ENCODE results near the gene ZNF879. TPM values are rescaled to one million over a fixed set of nuclear protein-coding genes. Genes with fewer than 3 reads are reported as not detected.

Gene ZNF879
- total and polyA plus RNA-seq, 12 donors: 0.24 to 5.2 (median 3.1) TPM

DNA sequence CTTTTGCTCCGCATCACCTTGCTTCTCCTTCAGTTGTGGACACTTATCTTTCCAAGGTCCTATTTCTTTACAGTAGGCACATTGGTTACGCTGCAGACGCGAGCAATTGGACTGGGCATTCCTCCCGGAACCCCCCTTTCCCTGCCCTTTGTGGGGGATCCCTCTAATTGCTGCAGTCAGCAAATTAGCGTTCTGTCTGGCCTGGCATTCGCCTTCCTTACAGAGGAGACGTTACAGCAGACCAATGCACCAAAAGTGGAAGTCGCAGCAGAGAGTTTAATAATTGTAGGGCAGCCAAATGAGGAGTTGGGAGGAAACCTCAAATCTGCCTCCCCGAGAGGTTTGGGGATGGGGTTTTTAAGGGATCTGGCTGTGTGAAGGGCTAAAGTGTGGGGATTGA is 31.3 kb downstream of the ZNF879 start:
- Histone ChIP-seq H3K36me3 (replicated peaks in 1 of 2) (no peaks in the 10 kb centered on the region), H3K4me1 (replicated peaks in 1 of 2) (no peaks in the 10 kb centered on the region), H3K4me3 (no peak overlapping the region), H3K9me3 (replicated peaks in 1 of 3) (no peaks in the 10 kb centered on the region), H3K27ac (no peak overlapping the region), H3K27me3 (no peaks in the 10 kb centered on the region)
- DNase-seq: no peak
- WGBS, 4 donors: 83 to 84% (median 84%) methylated on average over 10 of the region's 10 CpGs
- intact Hi-C loops (cut with DNase I): no loop called here
- TF ChIP-seq, protein P1, sequence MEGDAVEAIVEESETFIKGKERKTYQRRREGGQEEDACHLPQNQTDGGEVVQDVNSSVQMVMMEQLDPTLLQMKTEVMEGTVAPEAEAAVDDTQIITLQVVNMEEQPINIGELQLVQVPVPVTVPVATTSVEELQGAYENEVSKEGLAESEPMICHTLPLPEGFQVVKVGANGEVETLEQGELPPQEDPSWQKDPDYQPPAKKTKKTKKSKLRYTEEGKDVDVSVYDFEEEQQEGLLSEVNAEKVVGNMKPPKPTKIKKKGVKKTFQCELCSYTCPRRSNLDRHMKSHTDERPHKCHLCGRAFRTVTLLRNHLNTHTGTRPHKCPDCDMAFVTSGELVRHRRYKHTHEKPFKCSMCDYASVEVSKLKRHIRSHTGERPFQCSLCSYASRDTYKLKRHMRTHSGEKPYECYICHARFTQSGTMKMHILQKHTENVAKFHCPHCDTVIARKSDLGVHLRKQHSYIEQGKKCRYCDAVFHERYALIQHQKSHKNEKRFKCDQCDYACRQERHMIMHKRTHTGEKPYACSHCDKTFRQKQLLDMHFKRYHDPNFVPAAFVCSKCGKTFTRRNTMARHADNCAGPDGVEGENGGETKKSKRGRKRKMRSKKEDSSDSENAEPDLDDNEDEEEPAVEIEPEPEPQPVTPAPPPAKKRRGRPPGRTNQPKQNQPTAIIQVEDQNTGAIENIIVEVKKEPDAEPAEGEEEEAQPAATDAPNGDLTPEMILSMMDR (IDR thresholded peaks at IDR 0.05): no peak
- TF ChIP-seq POLR2A (IDR thresholded peaks at IDR 0.05): no peak

DNA sequence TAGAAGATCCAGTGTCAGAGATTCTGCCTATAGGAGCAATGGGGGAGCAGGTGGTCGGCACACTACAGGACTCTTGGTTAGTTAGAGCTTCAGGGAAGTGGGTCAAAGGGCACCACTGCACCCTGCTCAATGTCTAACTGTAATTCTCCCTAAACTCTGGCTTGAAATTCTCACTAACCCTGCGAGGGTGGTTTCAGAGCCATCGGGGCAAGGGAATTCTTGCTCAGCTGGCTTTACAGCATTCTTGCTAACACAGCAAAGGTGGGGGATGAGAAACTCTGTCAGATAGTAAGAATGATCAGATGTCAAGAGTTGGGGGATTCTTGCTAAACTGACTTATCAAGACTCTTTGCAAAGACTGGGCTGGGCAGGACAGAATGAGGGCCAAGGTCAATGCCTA is 31.8 kb downstream of the ZNF879 start:
- DNase-seq: no peak
- H3K27me3 ChIP-seq: no peaks in the 10 kb centered on the region
- TF ChIP-seq, protein P1 (IDR thresholded peaks at IDR 0.05): no peak
- intact Hi-C loops (cut with DNase I): no loop called here
- H3K4me1 ChIP-seq (replicated peaks in 1 of 2): no peaks in the 10 kb centered on the region
- no peak overlapping the region for H3K4me3 ChIP-seq
- no peak overlapping the region for H3K27ac ChIP-seq
- H3K9me3 ChIP-seq (replicated peaks in 1 of 3): no peaks in the 10 kb centered on the region
- WGBS, 4 donors: 67 to 73% (median 69%) methylated on average over 3 of the region's 3 CpGs
- no peaks in the 10 kb centered on the region for H3K36me3 ChIP-seq (replicated peaks in 1 of 2)

DNA sequence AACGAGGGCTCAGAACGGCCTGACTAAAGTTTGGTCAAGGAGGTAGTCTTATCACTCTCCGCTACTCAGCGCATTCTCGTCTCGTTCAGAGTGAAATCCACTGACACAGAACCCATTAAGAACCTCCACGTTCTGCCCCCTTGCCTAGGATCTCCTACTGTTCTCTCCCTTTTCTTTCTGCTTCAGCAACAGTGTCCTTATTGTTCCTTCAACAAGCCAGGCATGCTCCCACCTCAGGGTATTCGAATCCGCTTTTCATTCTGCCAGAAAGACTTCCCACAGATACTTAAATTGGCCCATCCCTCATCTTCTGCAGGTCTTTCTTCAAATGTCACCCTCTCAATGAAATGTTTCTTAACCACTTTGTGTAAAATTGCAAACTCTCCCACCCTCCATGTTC is 32.2 kb downstream of the ZNF879 start:
- Histone ChIP-seq H3K27me3 (no peaks in the 10 kb centered on the region), H3K9me3 (replicated peaks in 1 of 3) (no peaks in the 10 kb centered on the region), H3K27ac (no peak overlapping the region), H3K4me3 (no peak overlapping the region), H3K4me1 (replicated peaks in 1 of 2) (peaks cover 0 to 2% of the 10 kb centered on the region in 2 donors), H3K36me3 (replicated peaks in 1 of 2) (no peaks in the 10 kb centered on the region)
- intact Hi-C loops (cut with DNase I): no loop called here
- TF ChIP-seq, protein P1 (IDR thresholded peaks at IDR 0.05): no peak
- TF ChIP-seq POLR2A (IDR thresholded peaks at IDR 0.05): no peak
- WGBS, 4 donors: 61 to 75% (median 64%) methylated on average over 9 of the region's 9 CpGs
- DNase-seq: no peak

DNA sequence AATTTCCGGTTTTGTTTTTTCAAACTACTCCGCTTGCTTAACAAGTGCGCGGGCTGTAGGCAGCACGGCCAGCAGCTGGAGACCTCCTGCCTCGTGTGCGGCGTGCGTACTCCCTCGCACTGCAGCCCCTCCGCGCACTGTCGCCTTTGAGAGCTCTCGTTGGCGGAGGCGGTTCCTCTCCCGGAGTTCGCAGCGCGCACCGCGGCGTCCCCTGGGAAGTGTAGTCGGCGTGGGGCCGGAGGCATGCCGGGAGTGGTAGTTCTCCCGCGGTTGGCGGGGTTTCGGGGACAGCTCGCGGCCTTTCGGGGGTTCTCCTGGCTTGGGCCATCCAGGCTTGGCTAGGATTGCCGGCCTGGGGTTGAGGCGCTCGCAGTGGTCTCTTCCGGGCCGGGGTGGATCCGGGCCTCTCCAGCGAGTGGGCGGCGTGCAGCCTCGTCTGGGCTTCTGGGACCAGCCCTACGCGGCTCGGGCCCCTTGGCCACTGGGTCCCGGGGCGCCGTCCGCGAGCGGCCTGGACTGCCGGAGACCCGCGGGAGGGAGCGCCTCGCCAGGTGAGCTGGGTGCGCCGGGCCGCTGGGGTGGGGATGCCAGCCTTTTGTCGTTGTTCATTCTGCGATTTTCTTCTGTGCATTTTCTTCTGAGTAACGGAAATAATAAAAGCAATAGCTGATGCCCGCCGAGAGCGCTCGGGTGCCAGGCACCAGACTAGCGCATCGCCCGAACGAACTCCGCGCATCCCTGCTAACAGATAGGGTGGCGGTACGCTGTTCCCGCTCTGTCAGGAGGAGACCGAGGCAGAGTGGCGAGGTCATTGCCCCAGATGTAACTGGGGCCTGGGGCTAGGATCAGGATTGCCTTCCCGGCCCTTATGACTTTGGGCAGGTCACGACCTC is 36.8 kb downstream of the ZNF879 start, which contains the start of gene ZNF354C:
Gene ZNF354C (plus strand): TSS at position 258 of the 893 bp plus-strand sequence. CDS start 1,696 bp downstream, outside the sequence.
- 4 to 16% (median 5%) methylated on average over 33 to 81 of the region's 81 CpGs for WGBS, 4 donors
- peak within 1 kb of the TSS in 3 of 5 donors; percentile 27 to 64 (median 55) for H3K27ac ChIP-seq
- TF ChIP-seq POLR2A (IDR thresholded peaks at IDR 0.05): peak in 1 of 2 donors; percentile 32
- TF ChIP-seq, protein P1 (IDR thresholded peaks at IDR 0.05): no peak
- no peaks in the 10 kb centered on the region for H3K36me3 ChIP-seq (replicated peaks in 1 of 2)
- H3K9me3 ChIP-seq (replicated peaks in 1 of 3): no peaks in the 10 kb centered on the region
- no peaks in the 10 kb centered on the region for H3K27me3 ChIP-seq
- peak; percentile 77 to 88 (median 84) for DNase-seq
- intact Hi-C loops (cut with DNase I): no loop called here
- H3K4me1 ChIP-seq (replicated peaks in 1 of 2): peaks cover 0 to 8% of the 10 kb centered on the region in 2 donors
- H3K4me3 ChIP-seq: peak within 1 kb of the TSS in 3 of 4 donors; percentile 43 to 78 (median 60)
